Muscle of arm (tissue), 12 donors: Measurements from ENCODE around the gene RAVER1. TPM values are rescaled to one million over a fixed set of nuclear protein-coding genes. Genes with fewer than 3 reads are reported as not detected.

Source experiments
- DNase-seq: peaks from one replicate; pipeline ENCODE4 v3.0.0-alpha.2; 2013
- polyA plus RNA-seq, 12 donors: library from polyadenylated mRNA; unstranded; fragments of 120-200 nt; gene quantifications; one replicate each; pipeline ENCODE4 v1.2.1, GENCODE V29; 2013; ENCODE audit not compliant: insufficient read length in 12 of 12

RAVER1 gene
- polyA plus RNA-seq, 12 donors: 9.3 to 27.7 (median 12.1) TPM; not detected in 1

DNA sequence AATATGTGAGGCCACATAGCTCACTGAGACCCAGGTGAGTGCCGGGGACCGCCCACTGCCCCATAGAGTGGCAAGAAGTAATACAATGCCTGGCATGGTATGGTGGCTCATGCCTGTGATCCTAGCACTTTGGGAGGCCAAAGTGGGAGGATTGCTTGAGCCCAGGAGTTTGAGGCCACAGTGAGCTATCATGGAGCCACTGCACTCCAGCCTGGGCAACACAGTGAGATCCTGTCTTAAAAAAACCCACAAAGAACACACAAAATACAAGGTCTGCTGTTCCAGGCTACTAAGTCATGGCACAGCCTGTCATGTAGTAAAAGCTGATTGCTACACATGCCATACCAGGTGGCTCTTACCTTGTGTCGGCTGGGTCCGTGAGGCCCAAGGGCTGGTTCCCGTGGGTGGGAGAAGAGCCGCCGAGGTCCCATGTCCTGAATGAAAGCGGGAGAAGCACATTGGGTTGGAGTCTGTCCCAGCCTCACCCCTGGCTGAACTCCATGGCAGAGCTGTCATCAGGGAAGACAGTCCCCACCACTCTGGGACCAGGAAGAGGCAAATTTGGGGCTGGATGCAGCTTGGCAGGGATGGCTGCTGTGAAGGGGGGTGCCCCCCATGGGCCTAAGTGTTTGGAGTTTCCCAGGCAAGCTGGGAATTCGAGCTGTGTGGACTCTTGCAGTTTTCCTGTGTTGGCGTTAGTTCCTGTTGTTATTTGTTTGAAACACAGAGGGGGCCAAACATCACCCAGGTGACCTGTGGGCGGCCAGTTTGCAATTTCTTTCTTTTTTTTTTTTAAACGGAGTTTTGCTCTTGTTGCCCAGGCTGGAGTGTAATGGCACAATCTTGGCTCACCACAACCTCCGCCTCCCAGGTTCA, 14.3 kb downstream of the RAVER1 start:
- no peak for DNase-seq

DNA sequence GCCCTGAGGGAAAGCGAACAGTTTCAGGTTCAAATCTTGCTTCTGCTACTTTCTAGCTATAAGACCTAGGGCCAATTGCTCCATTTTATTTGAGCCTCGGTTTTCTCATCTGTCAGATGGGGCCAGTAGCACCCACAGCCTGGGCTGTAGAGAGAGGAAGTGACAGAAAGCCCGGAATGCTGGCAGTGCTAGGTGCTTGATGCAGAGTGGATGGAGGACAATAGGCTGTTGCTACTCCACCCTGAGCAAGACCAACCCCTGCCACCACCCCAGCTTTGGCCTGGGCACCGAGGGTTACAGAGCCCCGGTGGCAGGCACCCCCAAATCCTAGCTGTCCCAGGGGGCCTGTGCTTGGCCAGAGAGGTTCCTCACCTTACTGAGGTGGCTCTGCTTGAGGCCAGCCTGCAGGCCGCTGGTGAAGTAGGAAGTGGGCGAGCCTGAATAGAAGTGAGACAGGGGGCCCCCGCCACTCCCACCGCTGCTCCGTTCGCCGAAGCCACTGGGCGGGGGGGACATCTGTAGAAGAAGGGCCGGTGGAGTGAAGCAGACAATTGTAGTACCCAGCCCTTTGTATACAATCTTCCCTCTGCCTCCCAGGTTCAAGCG, 15.4 kb downstream of the RAVER1 start:
- no peak for DNase-seq

DNA sequence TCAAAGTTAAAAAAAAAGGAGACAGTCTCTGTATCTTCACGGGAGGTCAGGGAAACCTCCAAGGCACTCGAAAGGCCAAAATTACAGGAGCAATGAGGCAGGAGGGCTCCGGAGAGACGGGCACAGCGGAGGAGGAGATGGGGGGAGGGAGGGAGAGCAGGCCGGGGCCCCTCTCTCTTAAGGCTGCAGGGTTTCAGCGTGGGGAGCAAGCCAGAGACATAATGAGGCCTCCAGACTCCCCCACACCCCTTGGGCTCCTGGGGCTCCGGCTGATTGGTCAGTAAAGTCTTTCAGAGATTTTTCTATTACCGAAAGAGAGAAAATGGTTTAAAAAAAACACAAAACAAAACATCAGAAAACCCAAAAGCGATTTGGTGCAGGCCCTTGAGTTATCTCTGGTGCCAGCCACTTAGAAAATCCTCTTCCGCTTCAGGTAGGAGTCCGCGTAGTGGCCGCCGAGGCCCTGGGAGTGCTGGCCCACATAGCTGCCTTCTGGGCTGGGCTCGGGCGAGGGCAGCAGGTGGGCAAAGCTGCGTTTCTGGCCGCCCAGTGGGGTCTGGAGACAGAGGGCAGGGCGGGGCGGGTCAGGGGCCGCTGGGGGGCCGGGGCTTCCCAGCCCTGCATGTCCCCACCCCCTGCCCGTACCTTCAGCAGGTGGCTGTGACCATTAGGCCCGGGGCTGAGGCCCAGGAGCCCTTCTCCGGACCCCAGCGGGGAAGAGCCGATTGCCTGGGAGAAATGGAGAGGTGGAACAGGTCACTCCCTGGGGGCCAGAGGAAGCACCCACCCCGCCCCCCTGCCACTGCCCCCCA, 16.1 kb downstream of the RAVER1 start:
- no peak for DNase-seq

DNA sequence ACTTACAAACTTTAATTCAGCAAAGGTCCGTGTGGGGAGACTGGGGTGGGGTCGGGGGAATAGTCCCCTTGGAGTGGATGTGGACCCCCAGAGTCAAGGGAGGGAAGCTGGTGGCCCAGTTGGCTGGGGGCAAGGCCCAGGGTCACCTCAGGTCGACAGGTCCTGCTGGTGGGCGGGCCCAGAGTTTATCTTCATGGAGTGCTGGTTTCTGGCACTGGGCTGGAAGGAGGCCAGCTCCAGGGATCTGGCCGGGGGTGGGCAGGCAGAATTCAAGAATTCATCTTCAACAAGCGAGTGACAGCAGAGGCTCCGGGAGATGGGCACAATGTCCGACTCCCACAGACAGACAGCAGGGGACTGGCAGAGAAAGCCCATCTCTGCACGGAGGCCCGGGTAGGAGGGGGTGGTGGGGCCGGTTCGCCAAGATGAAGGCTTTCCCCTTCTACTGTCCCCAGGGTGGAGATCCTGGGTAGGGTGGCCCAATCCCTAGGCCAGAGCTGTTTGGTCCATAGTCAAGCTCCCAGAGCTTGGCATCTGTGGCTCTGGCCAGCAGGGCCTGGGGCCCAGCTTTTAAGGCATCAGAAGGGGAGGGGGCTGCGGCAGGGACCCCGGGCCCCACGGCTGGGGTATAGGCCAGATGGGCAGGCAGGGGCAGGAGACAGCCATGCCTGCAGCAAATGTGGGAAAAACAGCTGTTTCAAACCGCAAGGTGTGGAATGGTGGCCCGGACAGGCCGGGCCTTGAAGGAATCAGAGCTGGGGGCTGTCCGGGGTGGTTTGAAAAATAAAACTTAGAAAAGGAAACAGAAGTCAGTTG, 16.9 kb downstream of the RAVER1 start:
- DNase-seq: no peak

DNA sequence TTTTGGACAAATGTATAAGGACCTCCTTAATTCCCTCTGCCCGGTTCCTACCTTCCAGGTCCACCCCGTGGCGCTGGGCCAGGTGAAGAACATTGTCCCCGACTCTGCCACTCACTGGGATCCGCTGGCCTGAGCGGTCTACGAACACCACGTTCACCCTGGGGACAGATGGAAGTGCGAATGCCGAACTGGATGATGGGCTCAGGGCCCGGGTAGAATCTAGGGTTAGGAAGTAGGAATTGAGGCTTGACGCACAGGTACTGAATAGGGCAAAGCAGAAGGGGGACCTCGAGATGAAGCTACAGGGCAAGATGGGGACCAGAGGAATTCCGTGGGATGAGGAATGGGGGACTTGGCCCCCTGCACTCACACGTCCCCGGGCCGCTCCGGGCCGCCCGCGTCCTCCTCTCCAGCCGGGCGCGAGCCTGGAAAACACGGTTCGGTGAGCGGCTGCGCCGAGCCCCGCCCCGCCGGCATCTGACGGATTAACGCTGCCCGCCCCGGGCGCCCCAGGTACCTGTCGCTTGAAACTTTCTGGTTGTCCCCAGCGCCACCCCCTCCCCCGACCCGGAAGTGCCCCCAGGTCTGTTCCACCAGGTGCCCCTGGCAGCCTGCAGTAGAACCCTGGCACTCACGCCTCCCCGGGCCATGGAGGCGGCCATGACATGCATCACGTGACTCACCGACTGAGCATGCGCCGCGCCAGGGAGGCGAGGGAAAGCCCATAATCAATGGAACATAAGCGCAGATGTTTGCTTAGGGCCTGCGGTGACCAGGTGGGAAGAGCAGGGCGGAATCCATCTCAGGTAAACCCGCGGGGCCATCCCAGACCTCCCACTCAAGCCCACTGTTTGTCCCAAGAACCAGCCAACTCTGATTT, 17.8 kb downstream of the RAVER1 start, which contains the start of gene FDX2:
TSS of gene FDX2 (minus strand) at position 681 of the 880 bp plus-strand sequence. CDS start at position 662, 19 bp downstream.
- DNase-seq: peak; percentile 88

DNA sequence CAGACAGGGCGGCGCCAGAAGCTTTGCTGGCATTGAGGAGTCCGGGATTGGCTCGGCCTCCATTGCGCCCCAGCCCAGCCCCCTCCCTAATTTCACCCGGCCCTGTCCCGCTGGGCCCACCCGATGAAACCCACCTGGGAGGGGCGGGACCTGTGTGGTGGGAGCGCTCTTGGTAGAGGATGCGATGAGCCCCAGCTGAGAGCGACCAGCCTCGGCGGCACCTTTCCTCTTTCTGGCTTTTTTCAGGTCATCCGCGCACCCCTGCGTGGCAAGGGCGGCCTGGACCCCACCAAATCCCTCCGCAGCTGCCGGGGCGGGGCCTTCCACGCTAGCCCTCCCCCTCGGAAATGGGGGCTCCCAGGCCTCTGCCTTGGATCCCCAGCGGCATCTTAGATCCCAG, 23.9 kb downstream of the RAVER1 start, which contains the start of gene ZGLP1:
TSS of gene ZGLP1 (minus strand) at position 393 of the 400 bp plus-strand sequence.
- DNase-seq: no peak

DNA sequence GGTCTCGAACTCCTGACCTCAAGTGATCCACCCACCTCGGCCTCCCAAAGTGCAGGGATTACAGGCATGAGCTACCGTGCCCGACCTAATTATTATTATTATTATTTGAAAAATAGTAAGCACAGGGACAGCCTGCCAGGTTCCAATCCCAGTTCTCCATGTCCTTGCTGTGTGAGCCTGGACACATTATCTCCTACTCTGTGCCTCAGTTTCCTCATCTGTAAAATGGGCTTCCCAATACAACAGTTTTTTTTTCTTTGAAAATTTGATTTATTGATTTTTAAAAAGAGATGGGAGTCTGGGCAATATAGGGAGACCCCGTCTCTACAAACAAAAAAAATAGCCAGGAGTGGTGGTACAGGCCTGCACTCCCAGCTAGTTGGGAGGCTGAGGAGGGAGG, 27.0 kb downstream of the RAVER1 start:
- no peak for DNase-seq

DNA sequence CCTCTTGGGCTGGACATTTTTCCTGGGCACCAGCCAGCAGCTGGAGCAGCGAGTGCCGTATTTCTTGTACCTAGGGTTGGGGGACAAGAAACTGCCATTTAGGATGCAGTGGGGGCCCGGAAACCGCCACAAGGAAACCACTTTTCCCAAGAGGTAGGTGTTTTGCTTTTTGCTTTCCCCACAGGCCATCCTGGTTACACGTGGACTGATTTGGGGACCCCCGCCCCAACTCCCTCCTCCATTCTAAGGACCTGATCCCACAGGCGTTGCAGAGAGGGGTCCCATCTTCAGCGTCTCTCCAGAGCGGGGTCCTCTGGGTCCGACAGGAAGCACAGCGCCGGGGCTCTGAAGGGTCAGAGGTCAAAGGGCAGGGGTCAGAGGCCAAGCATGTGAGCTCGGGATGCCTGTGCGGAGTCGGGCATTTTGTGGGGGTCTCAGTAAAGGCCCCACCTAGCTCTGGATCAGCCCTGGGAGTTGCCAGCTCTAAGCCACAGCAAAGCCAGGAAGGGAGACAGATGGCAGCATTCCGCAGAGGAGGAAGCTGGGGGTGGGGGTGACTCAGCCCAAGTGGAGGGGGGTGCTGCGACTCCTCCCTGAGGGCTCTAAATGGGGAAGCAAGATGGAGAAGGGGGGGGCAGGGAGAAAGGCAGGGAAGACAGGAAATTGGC, 28.1 kb downstream of the RAVER1 start:
- no peak for DNase-seq

DNA sequence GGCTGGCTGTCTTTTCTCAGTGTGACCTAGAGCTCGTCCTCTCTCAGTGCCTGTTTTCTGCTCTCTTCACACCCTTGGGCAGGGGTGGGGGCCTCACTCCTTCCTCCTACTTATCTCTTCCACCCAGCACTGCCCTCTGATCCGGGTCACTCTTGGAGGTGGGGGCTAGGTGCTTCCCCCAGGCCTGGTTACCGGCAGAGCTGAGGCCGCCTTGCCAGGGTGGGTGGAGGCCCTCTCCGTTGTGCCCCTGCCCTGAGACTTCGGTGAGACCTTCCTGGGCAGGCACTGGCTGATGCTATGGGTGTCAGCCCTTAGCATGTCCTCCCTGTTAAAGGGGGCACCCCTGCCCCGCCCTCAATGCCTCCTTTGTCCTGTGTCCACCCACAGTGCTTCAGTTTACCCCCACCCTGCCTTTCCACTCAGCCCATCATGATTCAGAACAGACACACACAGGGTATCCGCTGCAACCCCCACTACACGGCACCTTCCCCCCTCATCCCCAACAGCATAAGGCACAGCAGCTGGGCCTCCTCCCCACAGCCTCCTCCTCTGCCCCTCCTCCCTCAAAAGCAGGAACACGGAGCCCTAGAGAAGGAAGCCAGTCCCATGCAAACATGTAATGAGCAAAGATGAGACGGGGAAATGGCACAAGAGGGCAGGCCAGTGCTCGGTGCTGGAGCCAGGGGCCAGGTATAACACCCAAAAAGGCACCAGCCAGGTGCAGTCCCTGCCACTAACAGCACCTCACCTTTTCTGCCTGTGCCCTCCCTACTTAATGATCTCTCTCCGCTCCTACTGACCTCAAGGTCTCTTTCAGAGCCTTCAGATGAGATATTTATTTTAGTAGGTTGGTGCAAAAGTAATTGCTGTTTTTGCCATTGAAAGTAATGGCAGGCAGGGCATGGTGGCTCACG, 33.5 kb downstream of the RAVER1 start:
- DNase-seq: no peak

DNA sequence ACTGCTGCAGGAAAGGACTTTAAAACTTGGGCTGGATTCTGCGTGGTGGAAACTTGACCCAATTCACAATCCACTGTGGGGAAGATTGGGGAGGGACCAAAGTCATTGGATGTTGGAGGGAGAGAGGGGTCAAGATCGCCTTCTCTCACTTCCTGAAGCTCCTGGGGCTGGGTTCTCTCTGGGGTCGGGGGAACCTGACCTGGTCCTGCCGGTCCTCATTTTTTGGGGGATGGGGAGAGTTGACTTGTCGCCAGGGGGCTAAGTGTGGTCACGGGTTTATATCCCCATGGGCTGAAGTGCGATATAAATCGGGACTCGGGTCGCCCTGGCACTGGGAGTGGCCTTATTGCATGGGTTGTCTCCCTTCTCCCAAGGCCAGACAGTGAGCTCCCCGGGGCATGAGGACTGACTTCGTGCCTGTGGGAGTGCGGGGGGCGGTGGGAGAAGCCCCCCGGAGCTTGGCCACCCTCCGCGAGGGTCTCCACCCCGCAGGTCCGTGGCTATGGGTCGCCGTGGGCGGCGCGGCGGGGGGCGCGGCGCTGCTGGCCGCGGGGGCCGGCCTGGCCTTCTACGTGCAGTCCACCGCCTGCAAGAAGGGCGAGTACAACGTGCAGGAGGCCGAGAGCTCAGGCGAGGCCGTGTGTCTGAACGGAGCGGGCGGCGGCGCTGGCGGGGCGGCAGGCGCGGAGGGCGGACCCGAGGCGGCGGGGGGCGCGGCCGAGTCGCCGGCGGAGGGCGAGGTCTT, 37.3 kb downstream of the RAVER1 start:
- no peak for DNase-seq

DNA sequence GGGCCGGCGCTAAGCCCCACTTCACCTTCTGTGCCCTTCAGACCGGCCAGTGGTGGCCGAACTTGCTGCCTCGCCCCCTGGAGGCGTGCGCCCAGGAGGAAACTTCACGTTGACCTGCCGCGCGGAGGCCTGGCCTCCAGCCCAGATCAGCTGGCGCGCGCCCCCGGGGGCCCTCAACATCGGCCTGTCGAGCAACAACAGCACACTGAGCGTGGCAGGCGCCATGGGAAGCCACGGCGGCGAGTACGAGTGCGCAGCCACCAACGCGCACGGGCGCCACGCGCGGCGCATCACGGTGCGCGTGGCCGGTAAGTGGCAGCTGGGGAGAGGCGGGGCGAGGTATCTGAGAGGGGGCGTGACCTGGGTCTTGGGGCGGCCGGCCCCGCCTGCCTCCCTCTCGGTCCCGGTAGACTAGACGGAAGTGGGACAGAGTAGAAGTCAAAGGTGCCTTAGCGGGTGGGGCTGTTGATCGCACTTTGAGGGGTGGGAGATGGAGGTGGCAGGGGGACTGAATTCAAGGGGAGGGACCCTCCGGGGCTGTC, 38.0 kb downstream of the RAVER1 start:
- DNase-seq: no peak

DNA sequence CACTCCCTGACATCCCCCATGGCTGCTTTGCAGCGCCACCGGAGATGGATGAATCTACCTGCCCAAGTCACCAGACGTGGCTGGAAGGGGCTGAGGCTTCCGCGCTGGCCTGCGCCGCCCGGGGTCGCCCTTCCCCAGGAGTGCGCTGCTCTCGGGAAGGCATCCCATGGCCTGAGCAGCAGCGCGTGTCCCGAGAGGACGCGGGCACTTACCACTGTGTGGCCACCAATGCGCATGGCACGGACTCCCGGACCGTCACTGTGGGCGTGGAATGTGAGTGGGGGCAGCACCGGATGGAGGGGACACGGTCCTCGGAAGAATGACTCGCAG, 39.0 kb downstream of the RAVER1 start:
- DNase-seq: no peak

DNA sequence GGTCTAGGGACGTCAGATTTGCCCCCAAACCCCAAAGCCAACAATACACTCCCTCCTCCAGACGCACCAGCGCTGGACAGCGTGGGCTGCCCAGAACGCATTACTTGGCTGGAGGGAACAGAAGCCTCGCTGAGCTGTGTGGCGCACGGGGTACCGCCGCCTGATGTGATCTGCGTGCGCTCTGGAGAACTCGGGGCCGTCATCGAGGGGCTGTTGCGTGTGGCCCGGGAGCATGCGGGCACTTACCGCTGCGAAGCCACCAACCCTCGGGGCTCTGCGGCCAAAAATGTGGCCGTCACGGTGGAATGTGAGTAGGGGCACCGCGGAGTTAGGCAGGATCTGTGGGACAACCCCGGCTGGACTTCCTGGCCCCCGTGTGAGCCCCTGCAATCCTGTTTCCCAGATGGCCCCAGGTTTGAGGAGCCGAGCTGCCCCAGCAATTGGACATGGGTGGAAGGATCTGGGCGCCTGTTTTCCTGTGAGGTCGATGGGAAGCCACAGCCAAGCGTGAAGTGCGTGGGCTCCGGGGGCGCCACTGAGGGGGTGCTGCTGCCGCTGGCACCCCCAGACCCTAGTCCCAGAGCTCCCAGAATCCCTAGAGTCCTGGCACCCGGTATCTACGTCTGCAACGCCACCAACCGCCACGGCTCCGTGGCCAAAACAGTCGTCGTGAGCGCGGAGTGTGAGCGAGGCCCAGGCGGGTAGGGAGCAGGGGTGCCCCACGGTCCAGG, 39.5 kb downstream of the RAVER1 start:
- DNase-seq: no peak

DNA sequence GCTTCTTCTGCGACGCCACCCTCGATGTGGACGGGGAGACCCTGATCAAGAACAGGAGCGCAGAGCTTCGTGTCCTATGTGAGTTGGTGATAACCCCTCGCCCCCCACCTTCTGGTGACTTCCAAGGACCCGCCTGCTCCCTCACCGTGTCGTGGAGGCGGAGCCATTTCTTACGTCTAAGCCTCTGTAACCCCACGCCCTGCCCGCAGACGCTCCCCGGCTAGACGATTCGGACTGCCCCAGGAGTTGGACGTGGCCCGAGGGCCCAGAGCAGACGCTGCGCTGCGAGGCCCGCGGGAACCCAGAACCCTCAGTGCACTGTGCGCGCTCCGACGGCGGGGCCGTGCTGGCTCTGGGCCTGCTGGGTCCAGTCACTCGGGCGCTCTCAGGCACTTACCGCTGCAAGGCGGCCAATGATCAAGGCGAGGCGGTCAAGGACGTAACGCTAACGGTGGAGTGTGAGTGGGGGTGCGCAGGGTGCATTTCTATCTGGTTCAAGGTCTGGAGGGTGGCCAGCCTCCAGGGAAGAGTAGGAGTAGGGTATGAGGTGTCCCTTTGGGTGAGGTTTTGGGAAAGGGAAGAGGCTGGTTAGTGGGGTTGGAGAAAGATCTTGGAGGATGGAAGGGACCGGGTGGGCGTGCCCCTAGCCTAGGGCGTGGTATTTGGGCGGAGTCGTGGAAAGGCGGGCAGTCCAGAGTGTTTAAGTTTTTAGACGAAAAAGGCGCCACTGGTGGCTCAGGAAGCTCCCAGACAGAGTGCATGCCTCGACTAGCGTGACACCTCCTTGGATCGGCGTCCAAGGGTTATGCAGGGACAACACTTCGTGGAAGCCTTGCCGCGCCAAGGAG, 40.3 kb downstream of the RAVER1 start:
- no peak for DNase-seq

DNA sequence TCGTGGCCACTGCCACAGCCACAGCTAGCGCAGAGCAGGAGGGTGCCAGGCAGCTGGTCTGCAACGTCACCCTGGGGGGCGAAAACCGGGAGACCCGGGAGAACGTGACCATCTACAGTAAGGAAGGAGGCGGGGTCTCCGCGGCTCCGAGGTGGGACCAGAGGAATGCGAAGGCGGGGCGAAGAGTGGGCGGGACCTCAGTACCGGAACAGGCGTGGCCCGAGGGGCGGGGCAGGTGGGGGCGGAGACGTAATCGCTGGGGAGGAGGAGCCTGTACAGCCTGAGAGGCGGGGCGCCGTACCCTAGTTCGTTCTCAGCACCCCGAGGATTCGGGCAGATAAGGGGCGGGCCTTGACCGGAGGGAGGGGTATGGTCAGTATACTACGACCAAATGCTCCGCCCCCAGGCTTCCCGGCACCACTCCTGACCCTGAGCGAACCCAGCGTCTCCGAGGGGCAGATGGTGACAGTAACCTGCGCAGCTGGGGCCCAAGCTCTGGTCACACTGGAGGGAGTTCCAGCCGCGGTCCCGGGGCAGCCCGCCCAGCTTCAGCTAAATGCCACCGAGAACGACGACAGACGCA, 41.0 kb downstream of the RAVER1 start:
- DNase-seq: no peak
